GM18868 (cell line): Measurements from ENCODE around the gene ZNF423.
"Not testable (repeated sequence)": the region's sequence is repeated elsewhere in the genome, so short reads cannot be mapped to it uniquely, and the experiment has no call there.

Source experiments
- ATAC-seq: cut with Tn5 transposase; IDR thresholded peaks from one replicate; pipeline ENCODE4 v1.9.1; 2021; ENCODE audit warnings: mild to moderate bottlenecking, moderate library complexity; ENCODE audit not compliant: unreplicated experiment

Gene ZNF423

GRCh38 chr16:49855822-49856671 lies at the start of gene ZNF423:
ZNF423 (minus strand) TSS chr16:49856112; CDS start chr16:49855774, 338 bp downstream.
- no peak for ATAC-seq

GRCh38 chr16:49904348-49905062 lies 48.6 kb upstream of the ZNF423 start:
- ATAC-seq: no peak

- no peak for ATAC-seq
Measured at GRCh38 chr16:49902908-49903307, 47.0 kb upstream of the ZNF423 start.

GRCh38 chr16:49901711-49902110 lies 45.8 kb upstream of the ZNF423 start:
- no peak for ATAC-seq

- ATAC-seq: no peak
Measured at GRCh38 chr16:49900875-49901274, 45.0 kb upstream of the ZNF423 start.

GRCh38 chr16:49899991-49900695 lies 44.2 kb upstream of the ZNF423 start:
- ATAC-seq: no peak

- ATAC-seq: no peak
Measured at GRCh38 chr16:49896447-49896964, 40.6 kb upstream of the ZNF423 start.

- no peak for ATAC-seq
Measured at GRCh38 chr16:49890876-49891275, 35.0 kb upstream of the ZNF423 start.

- ATAC-seq: no peak
Measured at GRCh38 chr16:49889725-49890397, 33.9 kb upstream of the ZNF423 start.

GRCh38 chr16:49886554-49887094 lies 30.7 kb upstream of the ZNF423 start:
- no peak for ATAC-seq

GRCh38 chr16:49884033-49885015 lies 28.4 kb upstream of the ZNF423 start:
- ATAC-seq: no peak

- no peak for ATAC-seq
Measured at GRCh38 chr16:49883076-49884014, 27.4 kb upstream of the ZNF423 start.

- ATAC-seq: no peak
Measured at GRCh38 chr16:49881890-49882289, 26.0 kb upstream of the ZNF423 start.

- not testable (repeated sequence) for ATAC-seq
Measured at GRCh38 chr16:49878540-49878939, 22.6 kb upstream of the ZNF423 start.

- ATAC-seq: peak; percentile 45
Measured at GRCh38 chr16:49876716-49877129, 20.8 kb upstream of the ZNF423 start.

- ATAC-seq: no peak
Measured at GRCh38 chr16:49875806-49876715, 20.1 kb upstream of the ZNF423 start.

- ATAC-seq: no peak
Measured at GRCh38 chr16:49874613-49875237, 18.8 kb upstream of the ZNF423 start.
